Measurements from ENCODE around the gene PLPP4. TPM values are rescaled to one million over a fixed set of nuclear protein-coding genes. Genes with fewer than 3 reads are reported as not detected.

Gene PLPP4
- total and polyA plus RNA-seq, 10 of the 15 experiments (the other 5 are each of a cell fraction or from before 2014, with no cell fraction given) = 0.08 to 3.1 (median 0.26) TPM; not detected in 3

- Histone ChIP-seq H3K4me3 (no peak overlapping the region), H3K27me3 (replicated peaks in 1 of 2; ENCODE audit: control insufficient read depth in 2 of 2, insufficient read depth in 2 of 2, low read length in 1 of 2) (peaks cover 0 to 2% of the 10 kb centered on the region in 2 experiments; a peak in 1 of 4 replicates), H3K36me3 (ENCODE audit: control insufficient read depth in 2 of 2, insufficient read depth in 2 of 2, low read length in 1 of 2) (no peaks in the 10 kb centered on the region), H3K79me2 (ENCODE audit: control insufficient read depth, insufficient read depth, low read length) (no peaks in the 10 kb centered on the region), H3K4me1 (ENCODE audit: control insufficient read depth, insufficient read depth, low read length) (no peaks in the 10 kb centered on the region), H3K4me2 (ENCODE audit: control insufficient read depth, insufficient read depth) (no peak overlapping the region), H4K20me1 (ENCODE audit: control insufficient read depth, insufficient read depth) (no peaks in the 10 kb centered on the region), H2AFZ (ENCODE audit: control insufficient read depth, low read depth, low read length) (no peak overlapping the region), H3K9ac (ENCODE audit: control insufficient read depth, insufficient read depth, low read length) (no peak overlapping the region), H3K27ac (ENCODE audit: control insufficient read depth, insufficient read depth) (no peak overlapping the region), H3K9me3 (replicated peaks; ENCODE audit: control insufficient read depth, insufficient read depth, low read length) (no peaks in the 10 kb centered on the region)
- DNase-seq (ENCODE audit: low read depth, low spot score) (no peak), ATAC-seq (no peak), FAIRE-seq (no peak)
- ChIA-PET SMC1A (ENCODE audit: uncharacterized antibody, unreplicated experiment) (no interaction called here), POLR2A (no interaction called here), CTCF (no interaction called here), RAD21 (ENCODE audit: unreplicated experiment) (no interaction called here)
- no TSS peak for BruUV-seq (replicated peaks)
- in situ Hi-C loops (cut with MboI) = loop anchor here (5.0 kb wide), 1 partner anchor 317 kb away; no protein-coding TSS in a partner anchor
- TF ChIP-seq STAT1 (conservative IDR thresholded peaks at IDR 0.05) = no peak
- TF ChIP-seq ZBTB40 (IDR thresholded peaks at IDR 0.05; ENCODE audit: borderline replicate concordance) = no peak
- no peak for TF ChIP-seq EED (IDR thresholded peaks at IDR 0.05; ENCODE audit: low read depth)
- TF ChIP-seq SMAD1 (IDR thresholded peaks at IDR 0.05; ENCODE audit: low read depth, partially characterized antibody) = no peak
- TF ChIP-seq HDAC2 (IDR thresholded peaks at IDR 0.05) = no peak
- TF ChIP-seq JUNB (IDR thresholded peaks at IDR 0.05) = no peak
- no peak for TF ChIP-seq ZBTB11 (CRISPR knock-in tag; IDR thresholded peaks at IDR 0.05)
- TF ChIP-seq RAD51 (IDR thresholded peaks at IDR 0.05) = no peak
- no peak for TF ChIP-seq IKZF1 (conservative IDR thresholded peaks at IDR 0.05)
- TF ChIP-seq CHD2 (IDR thresholded peaks at IDR 0.05; ENCODE audit: borderline replicate concordance, low read depth, low read length) = no peak
- TF ChIP-seq ZBTB4 (CRISPR knock-in tag; IDR thresholded peaks at IDR 0.05) = no peak
- no peak for TF ChIP-seq NFXL1 (IDR thresholded peaks at IDR 0.05; ENCODE audit: borderline replicate concordance)
- TF ChIP-seq FOXK2 (IDR thresholded peaks at IDR 0.05) = no peak
- no peak for TF ChIP-seq TARDBP (IDR thresholded peaks at IDR 0.05; ENCODE audit: borderline replicate concordance)
- no peak for TF ChIP-seq CEBPB (IDR thresholded peaks at IDR 0.05; ENCODE audit: borderline replicate concordance in 1 of 2, low read depth in 2 of 2, low read length in 2 of 2)
- 15% methylated on average over 5 of the region's 5 CpGs for WGBS (ENCODE audit: insufficient coverage, insufficient replicate concordance, low lambda C conversion rate, missing lambda C conversion rate)
- intact Hi-C loops (cut with micrococcal nuclease; ENCODE audit: unreplicated experiment) = loop anchor here (5.0 to 10.0 kb wide), 2 partner anchors 187 to 196 kb away; no protein-coding TSS in a partner anchor
These were observed 36.6 kb upstream of the PLPP4 start for GRCh38 chr10:120420421-120420820.

All from GM12878 (cell line).